Measurements from ENCODE around the gene CARD10. TPM values are rescaled to one million over a fixed set of nuclear protein-coding genes. Genes with fewer than 3 reads are reported as not detected.
A peak's percentile ranks its signal among the peaks of the same experiment; 100 is the strongest.

Gene CARD10
- total and polyA plus RNA-seq, 4 donors: 6.8 to 16.3 (median 10.2) TPM

DNA sequence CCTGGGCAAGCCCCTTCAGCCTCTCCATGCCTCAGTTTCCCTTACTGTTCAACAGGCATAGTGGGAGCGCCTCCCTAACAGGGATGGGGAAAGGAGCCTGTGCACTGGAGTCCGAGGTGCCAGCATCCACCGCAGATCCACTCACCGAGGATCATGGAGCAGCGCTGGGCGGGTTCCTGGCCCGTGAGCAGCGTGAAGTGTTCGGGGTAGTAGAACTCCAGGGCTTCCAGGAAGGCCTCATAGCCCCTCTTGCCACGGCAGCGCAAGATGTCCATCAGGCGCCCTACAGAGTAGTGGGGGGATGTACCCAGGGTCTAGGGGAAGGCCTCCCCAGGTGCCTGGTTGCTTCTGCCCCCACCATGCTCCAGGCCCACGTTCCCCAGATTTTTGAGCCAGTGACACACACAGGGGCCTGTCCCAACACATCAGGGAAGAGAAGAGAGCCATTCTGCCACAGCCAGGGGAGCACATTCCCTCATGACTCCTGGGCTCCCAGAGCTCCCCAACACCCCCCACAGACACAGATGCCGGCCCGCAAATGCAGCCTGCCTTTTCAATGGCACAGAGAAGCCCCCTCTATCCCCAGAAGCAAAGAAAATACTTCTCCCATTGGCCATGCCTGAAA, 1.3 kb downstream of the CARD10 start:
- ATAC-seq (ENCODE audit: insufficient read depth, low FRiP score) (no peak), DNase-seq (peak in 1 of 3 donors; percentile 6)
- peaks cover 0 to 4% (median 0%) of the 10 kb centered on the region in 4 donors for H3K36me3 ChIP-seq (ENCODE audit: control insufficient read depth in 4 of 4, insufficient read depth in 4 of 4, low read length in 4 of 4)
- TF ChIP-seq, protein P1, sequence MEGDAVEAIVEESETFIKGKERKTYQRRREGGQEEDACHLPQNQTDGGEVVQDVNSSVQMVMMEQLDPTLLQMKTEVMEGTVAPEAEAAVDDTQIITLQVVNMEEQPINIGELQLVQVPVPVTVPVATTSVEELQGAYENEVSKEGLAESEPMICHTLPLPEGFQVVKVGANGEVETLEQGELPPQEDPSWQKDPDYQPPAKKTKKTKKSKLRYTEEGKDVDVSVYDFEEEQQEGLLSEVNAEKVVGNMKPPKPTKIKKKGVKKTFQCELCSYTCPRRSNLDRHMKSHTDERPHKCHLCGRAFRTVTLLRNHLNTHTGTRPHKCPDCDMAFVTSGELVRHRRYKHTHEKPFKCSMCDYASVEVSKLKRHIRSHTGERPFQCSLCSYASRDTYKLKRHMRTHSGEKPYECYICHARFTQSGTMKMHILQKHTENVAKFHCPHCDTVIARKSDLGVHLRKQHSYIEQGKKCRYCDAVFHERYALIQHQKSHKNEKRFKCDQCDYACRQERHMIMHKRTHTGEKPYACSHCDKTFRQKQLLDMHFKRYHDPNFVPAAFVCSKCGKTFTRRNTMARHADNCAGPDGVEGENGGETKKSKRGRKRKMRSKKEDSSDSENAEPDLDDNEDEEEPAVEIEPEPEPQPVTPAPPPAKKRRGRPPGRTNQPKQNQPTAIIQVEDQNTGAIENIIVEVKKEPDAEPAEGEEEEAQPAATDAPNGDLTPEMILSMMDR (IDR thresholded peaks at IDR 0.05; ENCODE audit: control extremely low read depth, extremely low read depth): no peak
- no peak overlapping the region for H3K9ac ChIP-seq (ENCODE audit: insufficient read depth in 1 of 2, low read length in 2 of 2)
- peaks cover 0 to 7% (median 0%) of the 10 kb centered on the region in 5 donors for H3K4me1 ChIP-seq (ENCODE audit: control insufficient read depth in 5 of 5, insufficient read depth in 5 of 5, low read length in 5 of 5)
- WGBS, 2 donors: 80 to 81% methylated on average over 15 of the region's 15 CpGs
- no peak overlapping the region for H3K4me3 ChIP-seq
- H3K27ac ChIP-seq (ENCODE audit: low read depth in 1 of 2, low read length in 1 of 2): peak overlapping the region; percentile 71 to 73
- peaks cover 0 to 3% (median 0%) of the 10 kb centered on the region in 4 donors for H3K9me3 ChIP-seq (ENCODE audit: control insufficient read depth in 4 of 4, insufficient read depth in 3 of 4, low read length in 3 of 4)
- peaks cover 0 to 3% (median 0%) of the 10 kb centered on the region in 3 donors for H3K27me3 ChIP-seq (ENCODE audit: control insufficient read depth in 3 of 3, insufficient read depth in 3 of 3, low read length in 2 of 3)

DNA sequence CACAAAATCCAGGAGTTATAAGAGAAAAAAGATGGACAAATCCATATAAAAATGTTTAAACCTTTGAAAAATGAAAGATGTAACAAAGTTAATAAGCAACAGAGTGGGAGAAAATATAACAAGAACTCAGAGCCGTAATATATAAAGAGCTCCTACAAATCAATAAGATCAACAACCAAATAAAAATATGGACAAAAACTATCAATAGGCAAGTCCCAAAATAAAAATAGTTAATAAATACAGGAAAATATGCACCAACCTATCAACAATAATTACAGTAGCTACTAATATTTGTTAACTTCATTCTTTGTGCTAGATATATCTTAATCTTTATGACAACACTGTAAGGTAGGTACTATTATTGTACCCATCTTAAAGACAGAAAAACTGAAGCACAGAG, 2.8 kb downstream of the CARD10 start:
- Histone ChIP-seq H3K36me3 (ENCODE audit: control insufficient read depth in 4 of 4, insufficient read depth in 4 of 4, low read length in 4 of 4) (peaks cover 0 to 4% (median 0%) of the 10 kb centered on the region in 4 donors), H3K27me3 (ENCODE audit: control insufficient read depth in 3 of 3, insufficient read depth in 3 of 3, low read length in 2 of 3) (peaks cover 0 to 3% (median 0%) of the 10 kb centered on the region in 3 donors), H3K4me3 (no peak overlapping the region), H3K27ac (ENCODE audit: low read depth in 1 of 2, low read length in 1 of 2) (no peak overlapping the region), H3K4me1 (ENCODE audit: control insufficient read depth in 5 of 5, insufficient read depth in 5 of 5, low read length in 5 of 5) (peaks cover 0 to 14% (median 10%) of the 10 kb centered on the region in 5 donors), H3K9me3 (ENCODE audit: control insufficient read depth in 4 of 4, insufficient read depth in 3 of 4, low read length in 3 of 4) (peaks cover 0 to 3% (median 0%) of the 10 kb centered on the region in 4 donors), H3K9ac (ENCODE audit: insufficient read depth in 1 of 2, low read length in 2 of 2) (no peak overlapping the region)
- 48 to 100% methylated on average over 1 of the region's 1 CpG for WGBS, 2 donors
- TF ChIP-seq, protein P1 (IDR thresholded peaks at IDR 0.05; ENCODE audit: control extremely low read depth, extremely low read depth): no peak
- no peak for ATAC-seq (ENCODE audit: insufficient read depth, low FRiP score)
- no peak for DNase-seq

- Histone ChIP-seq H3K27me3 (ENCODE audit: control insufficient read depth in 3 of 3, insufficient read depth in 3 of 3, low read length in 2 of 3) (peaks cover 0 to 3% (median 0%) of the 10 kb centered on the region in 3 donors), H3K4me3 (no peak overlapping the region), H3K27ac (ENCODE audit: low read depth in 1 of 2, low read length in 1 of 2) (no peak overlapping the region), H3K4me1 (ENCODE audit: control insufficient read depth in 5 of 5, insufficient read depth in 5 of 5, low read length in 5 of 5) (peaks cover 0 to 14% (median 10%) of the 10 kb centered on the region in 5 donors), H3K9me3 (ENCODE audit: control insufficient read depth in 4 of 4, insufficient read depth in 3 of 4, low read length in 3 of 4) (peaks cover 0 to 3% (median 0%) of the 10 kb centered on the region in 4 donors), H3K9ac (ENCODE audit: insufficient read depth in 1 of 2, low read length in 2 of 2) (no peak overlapping the region), H3K36me3 (ENCODE audit: control insufficient read depth in 4 of 4, insufficient read depth in 4 of 4, low read length in 4 of 4) (peaks cover 0 to 4% (median 0%) of the 10 kb centered on the region in 4 donors)
- peak in 1 of 3 donors; percentile 8 for DNase-seq
- 94% methylated on average over 23 of the region's 23 CpGs for WGBS, 2 donors
- TF ChIP-seq, protein P1 (IDR thresholded peaks at IDR 0.05; ENCODE audit: control extremely low read depth, extremely low read depth): no peak
- no peak for ATAC-seq (ENCODE audit: insufficient read depth, low FRiP score)
Measured at GRCh38 chr22:37515901-37516300, 3.3 kb downstream of the CARD10 start.

All from lung (tissue), 12 donors.